GM12872 (cell line): Measurements from ENCODE around the gene NOP16.

ENCODE experiments used
- TF ChIP-seq, protein P1 (sequence below): IDR thresholded peaks from 3 replicates; pipeline ENCODE4 v1.5.1; 2011; ENCODE audit warnings: low read depth, mild to moderate bottlenecking, low read length, moderate library complexity; ENCODE audit not compliant: insufficient read depth

NOP16 gene

DNA sequence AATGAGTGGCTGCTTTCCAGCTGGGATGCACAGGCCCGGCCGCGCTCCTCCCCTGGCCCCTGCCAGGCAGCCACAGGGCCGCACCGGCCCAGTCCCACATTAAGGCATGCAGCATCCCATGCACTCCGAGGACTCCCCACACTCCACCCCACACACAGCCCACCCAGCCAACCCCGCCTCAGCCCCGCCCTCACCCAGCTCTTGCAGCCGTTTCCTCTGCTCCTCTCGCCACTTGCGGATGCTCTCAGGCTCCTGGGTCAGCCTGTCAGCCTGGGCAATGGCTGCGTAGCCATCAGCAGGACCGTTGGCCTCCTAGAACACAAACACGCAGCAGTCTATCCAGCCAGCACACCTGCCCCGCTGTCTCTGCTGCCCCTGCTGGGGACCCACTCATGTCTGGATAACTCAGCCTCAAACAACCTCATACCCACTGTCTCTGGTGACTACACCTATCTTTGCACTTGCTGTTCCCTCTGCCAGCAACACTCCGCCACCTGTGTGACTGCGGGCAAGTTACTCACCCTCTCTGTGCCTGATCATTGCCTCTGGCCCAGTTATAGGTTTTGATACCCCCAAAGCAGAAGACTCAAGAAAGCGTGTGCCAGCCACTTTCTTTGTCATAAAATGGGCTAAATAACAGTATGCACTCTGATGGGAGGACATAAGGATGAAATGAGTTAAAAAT is 9.5 kb upstream of the NOP16 start:
- TF ChIP-seq, protein P1, sequence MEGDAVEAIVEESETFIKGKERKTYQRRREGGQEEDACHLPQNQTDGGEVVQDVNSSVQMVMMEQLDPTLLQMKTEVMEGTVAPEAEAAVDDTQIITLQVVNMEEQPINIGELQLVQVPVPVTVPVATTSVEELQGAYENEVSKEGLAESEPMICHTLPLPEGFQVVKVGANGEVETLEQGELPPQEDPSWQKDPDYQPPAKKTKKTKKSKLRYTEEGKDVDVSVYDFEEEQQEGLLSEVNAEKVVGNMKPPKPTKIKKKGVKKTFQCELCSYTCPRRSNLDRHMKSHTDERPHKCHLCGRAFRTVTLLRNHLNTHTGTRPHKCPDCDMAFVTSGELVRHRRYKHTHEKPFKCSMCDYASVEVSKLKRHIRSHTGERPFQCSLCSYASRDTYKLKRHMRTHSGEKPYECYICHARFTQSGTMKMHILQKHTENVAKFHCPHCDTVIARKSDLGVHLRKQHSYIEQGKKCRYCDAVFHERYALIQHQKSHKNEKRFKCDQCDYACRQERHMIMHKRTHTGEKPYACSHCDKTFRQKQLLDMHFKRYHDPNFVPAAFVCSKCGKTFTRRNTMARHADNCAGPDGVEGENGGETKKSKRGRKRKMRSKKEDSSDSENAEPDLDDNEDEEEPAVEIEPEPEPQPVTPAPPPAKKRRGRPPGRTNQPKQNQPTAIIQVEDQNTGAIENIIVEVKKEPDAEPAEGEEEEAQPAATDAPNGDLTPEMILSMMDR: no peak

DNA sequence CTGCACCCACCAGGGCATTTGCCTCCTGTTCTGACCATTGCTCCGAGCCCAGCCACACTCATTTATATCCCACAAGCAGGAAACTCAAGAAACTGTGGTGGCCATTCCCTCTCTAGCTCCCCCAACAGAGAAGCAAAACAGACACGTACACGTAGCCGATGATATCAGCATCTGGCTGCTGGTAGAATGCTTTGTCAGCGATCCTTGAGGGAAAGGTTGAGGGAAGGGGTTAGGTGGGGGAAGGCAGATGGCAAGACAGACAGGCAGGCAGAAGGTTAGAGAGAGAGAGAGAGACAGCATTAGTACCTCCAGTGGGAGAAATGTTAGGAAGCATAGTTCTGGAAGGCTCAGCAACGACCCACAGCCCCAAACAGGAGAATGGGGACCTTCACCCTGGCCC is 7.9 kb upstream of the NOP16 start:
- TF ChIP-seq, protein P1: no peak

DNA sequence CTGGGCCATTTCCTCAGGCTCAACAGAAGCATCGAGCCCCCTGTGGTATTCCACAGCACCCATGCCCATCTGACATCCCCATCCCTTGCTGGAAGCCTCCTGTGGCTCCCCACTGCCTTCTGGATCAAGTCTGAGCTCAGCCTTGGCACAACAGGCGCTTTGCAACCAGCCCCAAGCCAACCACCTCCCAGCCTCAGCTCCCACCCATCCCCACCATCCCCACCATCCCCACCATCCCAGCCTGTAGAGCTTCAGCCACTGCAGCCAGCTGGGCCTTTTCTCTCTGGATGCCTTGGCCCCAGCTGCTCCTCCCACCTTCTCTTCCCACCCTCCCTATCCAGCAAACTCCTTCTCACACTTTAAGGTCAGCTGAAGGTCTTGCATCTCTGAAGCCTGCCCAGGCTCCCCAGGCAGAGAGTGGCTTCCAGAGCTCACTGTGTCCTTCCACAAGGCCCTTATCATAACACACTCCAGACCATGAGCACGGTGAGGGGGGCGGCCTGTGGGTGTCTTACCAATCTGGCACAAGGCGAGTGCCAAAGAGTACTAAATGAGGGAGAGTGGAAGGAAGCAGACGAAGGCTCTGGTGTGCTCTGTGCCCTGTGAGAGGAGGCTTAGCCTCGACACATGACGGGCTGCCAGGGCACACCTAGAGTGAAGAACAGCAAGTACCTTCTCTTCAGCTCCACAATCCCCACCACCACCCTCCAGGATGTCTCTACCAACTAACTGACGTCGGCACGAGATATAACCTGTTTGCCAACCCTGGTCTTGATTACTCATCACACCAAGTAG is 6.7 kb upstream of the NOP16 start:
- TF ChIP-seq, protein P1: no peak

DNA sequence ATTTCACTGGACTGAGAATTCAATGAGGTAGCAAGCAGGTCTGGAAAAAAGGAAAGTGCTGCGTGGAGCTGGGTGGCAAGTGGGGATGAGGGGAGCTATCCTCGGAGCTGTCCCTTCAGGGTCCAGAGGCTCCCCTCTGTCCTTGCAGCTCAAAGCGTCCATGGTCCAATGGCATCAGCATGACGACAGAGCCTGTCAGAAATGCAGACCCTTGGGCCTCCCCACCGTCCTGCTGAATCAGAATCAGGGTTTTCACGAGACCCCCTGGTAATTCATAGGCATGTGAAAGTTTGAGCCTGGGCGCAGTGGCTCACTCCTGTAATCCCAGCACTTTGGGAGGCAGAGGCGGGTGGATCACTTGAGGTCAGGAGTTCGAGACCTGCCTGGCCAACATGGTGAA is 5.7 kb upstream of the NOP16 start:
- TF ChIP-seq, protein P1: no peak

DNA sequence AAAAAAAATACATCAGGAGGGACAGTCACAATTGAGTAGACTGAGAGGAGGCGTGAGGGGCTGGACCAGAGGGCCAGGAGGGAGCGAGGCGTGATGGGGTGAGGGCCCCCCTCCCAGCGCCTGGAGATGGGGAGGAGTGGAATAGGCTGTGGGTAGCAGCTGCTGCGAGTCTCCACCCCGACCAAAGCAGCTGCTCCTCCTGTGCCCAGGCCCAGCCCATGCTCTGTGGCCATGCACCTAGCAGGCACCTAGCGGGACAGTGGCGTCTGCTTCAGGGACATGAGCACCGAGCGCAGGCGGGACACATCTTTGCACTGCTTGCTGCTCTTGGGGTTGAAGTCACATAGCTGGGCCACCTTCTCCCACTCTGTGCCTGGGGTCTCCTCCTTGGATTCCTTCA is 4.1 kb upstream of the NOP16 start:
- TF ChIP-seq, protein P1: no peak

DNA sequence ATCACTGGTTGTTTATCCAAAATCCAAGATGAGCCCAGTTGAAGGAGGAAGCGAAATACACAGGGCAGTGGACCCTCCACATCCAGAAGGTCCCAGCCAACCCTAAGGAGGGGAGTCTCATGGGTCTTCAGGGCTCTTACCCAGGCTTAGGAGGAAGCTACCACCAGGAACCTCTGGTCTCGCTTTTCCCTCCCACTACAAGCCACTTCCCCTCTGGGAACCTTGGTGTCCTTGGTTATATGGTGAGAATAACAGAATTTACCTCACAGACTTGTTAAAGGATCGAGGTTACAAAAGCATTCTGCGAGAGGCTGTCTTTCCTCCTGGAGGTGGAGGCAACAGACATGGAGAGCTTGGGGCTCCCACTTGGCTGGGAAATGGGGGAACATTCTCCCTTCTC is 3.6 kb upstream of the NOP16 start:
- TF ChIP-seq, protein P1: no peak

DNA sequence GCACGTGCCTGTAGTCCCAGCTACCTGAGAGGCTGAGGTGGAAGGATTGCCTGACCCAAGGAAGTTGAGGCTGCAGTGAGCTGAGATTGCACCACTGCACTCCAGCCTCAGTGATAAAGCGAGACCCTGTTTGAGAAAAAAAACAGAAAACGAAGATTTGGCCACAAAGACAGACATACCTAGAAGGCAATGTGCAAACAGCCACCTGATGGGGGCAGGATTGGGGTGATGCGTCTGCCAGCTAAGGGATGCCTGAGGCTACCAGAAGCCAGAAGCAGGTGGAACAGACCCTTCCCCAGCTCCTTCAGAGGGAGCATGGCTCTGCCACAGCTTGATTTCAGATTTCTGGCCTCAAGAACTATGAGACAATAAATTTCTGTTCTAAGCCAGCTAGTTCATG is 3.1 kb upstream of the NOP16 start:
- TF ChIP-seq, protein P1: no peak
